AG09309 (cell line): ENCODE data around the gene NTM.

Source experiments
- DNase-seq: peaks from one replicate; pipeline ENCODE4 v3.0.0-alpha.2; 2010; ENCODE audit warnings: low read depth
- H3K4me3 ChIP-seq: 2 replicates; pipeline ENCODE4 v1.5.1; 2011; ENCODE audit warnings: mild to moderate bottlenecking, low read depth, low read length, moderate library complexity; ENCODE audit not compliant: control insufficient read depth
- TF ChIP-seq, protein P1 (sequence below): IDR thresholded peaks from 2 replicates; pipeline ENCODE4 v1.5.1; 2011; ENCODE audit warnings: mild to moderate bottlenecking, low read depth, low read length, inconsistent platforms; ENCODE audit not compliant: insufficient read depth, control insufficient read depth; ENCODE audit errors: missing control alignments

NTM gene

GRCh38 chr11:131592152-131592551 is 221.7 kb downstream of the NTM start:
- H3K4me3 ChIP-seq, result no peak overlapping the region
- TF ChIP-seq, protein P1, sequence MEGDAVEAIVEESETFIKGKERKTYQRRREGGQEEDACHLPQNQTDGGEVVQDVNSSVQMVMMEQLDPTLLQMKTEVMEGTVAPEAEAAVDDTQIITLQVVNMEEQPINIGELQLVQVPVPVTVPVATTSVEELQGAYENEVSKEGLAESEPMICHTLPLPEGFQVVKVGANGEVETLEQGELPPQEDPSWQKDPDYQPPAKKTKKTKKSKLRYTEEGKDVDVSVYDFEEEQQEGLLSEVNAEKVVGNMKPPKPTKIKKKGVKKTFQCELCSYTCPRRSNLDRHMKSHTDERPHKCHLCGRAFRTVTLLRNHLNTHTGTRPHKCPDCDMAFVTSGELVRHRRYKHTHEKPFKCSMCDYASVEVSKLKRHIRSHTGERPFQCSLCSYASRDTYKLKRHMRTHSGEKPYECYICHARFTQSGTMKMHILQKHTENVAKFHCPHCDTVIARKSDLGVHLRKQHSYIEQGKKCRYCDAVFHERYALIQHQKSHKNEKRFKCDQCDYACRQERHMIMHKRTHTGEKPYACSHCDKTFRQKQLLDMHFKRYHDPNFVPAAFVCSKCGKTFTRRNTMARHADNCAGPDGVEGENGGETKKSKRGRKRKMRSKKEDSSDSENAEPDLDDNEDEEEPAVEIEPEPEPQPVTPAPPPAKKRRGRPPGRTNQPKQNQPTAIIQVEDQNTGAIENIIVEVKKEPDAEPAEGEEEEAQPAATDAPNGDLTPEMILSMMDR, result no peak
- DNase-seq, result no peak

GRCh38 chr11:131592734-131593133 is 222.3 kb downstream of the NTM start:
- TF ChIP-seq, protein P1, result no peak
- DNase-seq, result no peak
- H3K4me3 ChIP-seq, result no peak overlapping the region

DNA sequence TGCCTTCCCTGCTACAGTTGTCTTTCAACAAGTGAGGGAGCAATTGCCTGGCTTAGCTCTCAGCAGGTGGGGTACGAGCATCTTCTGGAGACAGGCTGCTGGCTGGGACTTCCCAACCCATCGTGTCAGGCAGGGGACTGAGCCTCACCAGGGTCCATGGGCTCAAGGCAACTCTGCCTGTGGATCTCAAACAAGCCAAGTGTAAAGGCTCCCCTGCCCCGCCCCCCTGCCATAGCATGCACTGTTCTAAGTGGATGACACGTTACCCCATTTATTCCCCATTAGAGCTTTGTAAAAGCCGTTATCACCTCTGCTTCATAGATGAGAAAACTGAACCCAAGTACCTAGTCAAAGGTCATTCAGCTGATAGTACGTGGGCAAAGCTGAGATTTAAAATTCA is 222.9 kb downstream of the NTM start:
- H3K4me3 ChIP-seq, result no peak overlapping the region
- TF ChIP-seq, protein P1, result no peak
- no peak for DNase-seq

GRCh38 chr11:131595797-131596196 is 225.4 kb downstream of the NTM start:
- no peak overlapping the region for H3K4me3 ChIP-seq
- no peak for DNase-seq
- TF ChIP-seq, protein P1, result no peak

DNA sequence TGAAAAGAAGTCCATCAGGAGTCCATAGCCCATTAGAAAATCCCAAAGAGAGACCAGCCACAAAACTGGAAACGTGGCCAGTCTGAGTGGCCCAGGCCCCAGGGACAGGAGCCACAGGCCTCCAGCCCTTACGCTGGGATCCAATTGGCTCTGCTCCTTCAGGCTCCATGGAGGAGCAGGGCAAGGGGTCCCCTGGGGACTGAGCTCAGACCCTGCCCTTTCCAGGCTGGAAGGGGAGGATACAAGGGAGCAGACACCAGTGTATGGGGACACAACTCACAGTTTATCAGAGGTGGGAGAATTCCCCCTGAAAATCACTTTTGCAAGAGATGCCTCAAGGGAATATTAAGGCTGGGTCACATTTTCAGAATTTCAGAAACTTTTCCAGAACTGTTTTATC is 227.5 kb downstream of the NTM start:
- no peak for DNase-seq
- no peak overlapping the region for H3K4me3 ChIP-seq
- TF ChIP-seq, protein P1, result no peak

DNA sequence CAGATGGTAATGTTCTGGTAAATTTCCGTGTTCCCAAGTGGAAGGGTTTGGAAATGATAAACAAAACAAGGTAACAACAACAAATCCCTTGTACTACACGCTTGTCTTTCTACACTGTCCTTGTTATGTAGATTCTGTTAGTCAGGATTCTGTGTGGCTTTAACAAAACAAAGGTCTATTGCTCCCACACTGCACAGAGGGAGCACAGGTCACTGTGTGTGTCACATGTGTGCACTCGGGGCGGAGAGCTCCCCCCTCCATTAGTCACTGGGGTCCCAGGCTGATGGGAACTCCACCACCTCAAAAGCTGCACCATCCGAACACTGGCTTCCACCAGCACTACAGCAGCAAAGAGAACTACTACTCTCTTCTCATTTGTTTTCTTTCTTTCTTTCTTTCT is 227.9 kb downstream of the NTM start:
- H3K4me3 ChIP-seq, result no peak overlapping the region
- TF ChIP-seq, protein P1, result no peak
- no peak for DNase-seq

DNA sequence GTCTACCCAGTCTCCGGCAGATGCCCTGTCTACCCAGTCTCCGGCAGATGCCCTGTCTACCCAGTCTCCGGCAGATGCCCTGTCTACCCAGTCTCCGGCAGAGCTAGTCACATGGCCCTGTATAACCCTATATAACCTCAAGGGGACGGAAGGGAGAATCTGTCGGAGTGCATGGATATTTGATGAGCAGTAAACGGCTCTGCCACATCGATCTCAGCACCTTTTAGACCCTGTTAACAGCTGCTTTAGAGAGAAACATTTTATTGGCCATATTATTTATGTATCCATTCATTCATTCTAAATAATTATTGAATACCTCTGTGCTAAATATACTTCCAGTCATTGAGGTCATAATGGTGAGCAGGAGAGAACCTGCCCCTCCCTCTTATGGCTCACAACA is 228.9 kb downstream of the NTM start:
- no peak overlapping the region for H3K4me3 ChIP-seq
- TF ChIP-seq, protein P1, result no peak
- no peak for DNase-seq
